ENCODE results near the gene SYNGR2. TPM values are rescaled to one million over a fixed set of nuclear protein-coding genes. Genes with fewer than 3 reads are reported as not detected.

The SYNGR2 gene
- total RNA-seq, 1 experiment from 2014 or later, result 148 TPM

DNA sequence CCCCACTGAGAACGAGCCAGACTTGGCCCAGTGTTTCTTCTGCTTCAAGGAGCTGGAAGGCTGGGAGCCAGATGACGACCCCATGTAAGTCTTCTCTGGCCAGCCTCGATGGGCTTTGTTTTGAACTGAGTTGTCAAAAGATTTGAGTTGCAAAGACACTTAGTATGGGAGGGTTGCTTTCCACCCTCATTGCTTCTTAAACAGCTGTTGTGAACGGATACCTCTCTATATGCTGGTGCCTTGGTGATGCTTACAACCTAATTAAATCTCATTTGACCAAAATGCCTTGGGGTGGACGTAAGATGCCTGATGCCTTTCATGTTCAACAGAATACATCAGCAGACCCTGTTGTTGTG lies 46.3 kb downstream of the SYNGR2 start:
- ChIA-PET POLR2A (no interaction called here), CTCF (no interaction called here), RAD21 (ENCODE audit: low non-redundant PET in 1 of 2, low total read pairs in 2 of 2, uncharacterized antibody in 2 of 2, unreplicated experiment in 2 of 2) (no interaction called here)
- TF ChIP-seq CBX3 (IDR thresholded peaks at IDR 0.05; ENCODE audit: low read depth) (no peak), ZNF274 (IDR thresholded peaks at IDR 0.05; ENCODE audit: low read depth, low read length) (no peak), SRF (IDR thresholded peaks at IDR 0.05; ENCODE audit: low read depth) (no peak), REST (IDR thresholded peaks at IDR 0.05; ENCODE audit: low read depth) (no peak), ELF1 (IDR thresholded peaks at IDR 0.05; ENCODE audit: borderline replicate concordance, low read depth) (no peak), ZFX (IDR thresholded peaks at IDR 0.05) (no peak), TCF7L2 (IDR thresholded peaks at IDR 0.05; ENCODE audit: borderline replicate concordance, extremely low read depth, insufficient read depth, insufficient read length) (no peak), SIN3A (IDR thresholded peaks at IDR 0.05; ENCODE audit: low read depth) (no peak), YY1 (IDR thresholded peaks at IDR 0.05; ENCODE audit: extremely low read depth, insufficient replicate concordance, low read depth, low read length) (no peak), FOSL1 (IDR thresholded peaks at IDR 0.05; ENCODE audit: low read depth) (no peak), MAX (IDR thresholded peaks at IDR 0.05) (no peak), CEBPB (IDR thresholded peaks at IDR 0.05; ENCODE audit: low read depth) (no peak), SP1 (IDR thresholded peaks at IDR 0.05; ENCODE audit: low read depth) (no peak), EZH2phosphoT487 (IDR thresholded peaks at IDR 0.05; ENCODE audit: borderline replicate concordance) (no peak), RAD21 (IDR thresholded peaks at IDR 0.05; ENCODE audit: low read depth) (no peak), EZH2 (IDR thresholded peaks at IDR 0.05) (no peak), POLR2A (IDR thresholded peaks at IDR 0.05; ENCODE audit: borderline replicate concordance, extremely low read depth, insufficient read depth, insufficient read length) (no peak)
- TF ChIP-seq, protein P1, sequence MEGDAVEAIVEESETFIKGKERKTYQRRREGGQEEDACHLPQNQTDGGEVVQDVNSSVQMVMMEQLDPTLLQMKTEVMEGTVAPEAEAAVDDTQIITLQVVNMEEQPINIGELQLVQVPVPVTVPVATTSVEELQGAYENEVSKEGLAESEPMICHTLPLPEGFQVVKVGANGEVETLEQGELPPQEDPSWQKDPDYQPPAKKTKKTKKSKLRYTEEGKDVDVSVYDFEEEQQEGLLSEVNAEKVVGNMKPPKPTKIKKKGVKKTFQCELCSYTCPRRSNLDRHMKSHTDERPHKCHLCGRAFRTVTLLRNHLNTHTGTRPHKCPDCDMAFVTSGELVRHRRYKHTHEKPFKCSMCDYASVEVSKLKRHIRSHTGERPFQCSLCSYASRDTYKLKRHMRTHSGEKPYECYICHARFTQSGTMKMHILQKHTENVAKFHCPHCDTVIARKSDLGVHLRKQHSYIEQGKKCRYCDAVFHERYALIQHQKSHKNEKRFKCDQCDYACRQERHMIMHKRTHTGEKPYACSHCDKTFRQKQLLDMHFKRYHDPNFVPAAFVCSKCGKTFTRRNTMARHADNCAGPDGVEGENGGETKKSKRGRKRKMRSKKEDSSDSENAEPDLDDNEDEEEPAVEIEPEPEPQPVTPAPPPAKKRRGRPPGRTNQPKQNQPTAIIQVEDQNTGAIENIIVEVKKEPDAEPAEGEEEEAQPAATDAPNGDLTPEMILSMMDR (IDR thresholded peaks at IDR 0.05 in 2 of 3, conservative IDR thresholded peaks at IDR 0.05 in 1 of 3; ENCODE audit: borderline replicate concordance in 1 of 3, insufficient read depth in 1 of 3, low read depth in 2 of 3, low read length in 2 of 3), result no peak
- TF ChIP-seq, protein P2, sequence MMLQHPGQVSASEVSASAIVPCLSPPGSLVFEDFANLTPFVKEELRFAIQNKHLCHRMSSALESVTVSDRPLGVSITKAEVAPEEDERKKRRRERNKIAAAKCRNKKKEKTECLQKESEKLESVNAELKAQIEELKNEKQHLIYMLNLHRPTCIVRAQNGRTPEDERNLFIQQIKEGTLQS (IDR thresholded peaks at IDR 0.05), result no peak
- TF ChIP-seq, protein P3, sequence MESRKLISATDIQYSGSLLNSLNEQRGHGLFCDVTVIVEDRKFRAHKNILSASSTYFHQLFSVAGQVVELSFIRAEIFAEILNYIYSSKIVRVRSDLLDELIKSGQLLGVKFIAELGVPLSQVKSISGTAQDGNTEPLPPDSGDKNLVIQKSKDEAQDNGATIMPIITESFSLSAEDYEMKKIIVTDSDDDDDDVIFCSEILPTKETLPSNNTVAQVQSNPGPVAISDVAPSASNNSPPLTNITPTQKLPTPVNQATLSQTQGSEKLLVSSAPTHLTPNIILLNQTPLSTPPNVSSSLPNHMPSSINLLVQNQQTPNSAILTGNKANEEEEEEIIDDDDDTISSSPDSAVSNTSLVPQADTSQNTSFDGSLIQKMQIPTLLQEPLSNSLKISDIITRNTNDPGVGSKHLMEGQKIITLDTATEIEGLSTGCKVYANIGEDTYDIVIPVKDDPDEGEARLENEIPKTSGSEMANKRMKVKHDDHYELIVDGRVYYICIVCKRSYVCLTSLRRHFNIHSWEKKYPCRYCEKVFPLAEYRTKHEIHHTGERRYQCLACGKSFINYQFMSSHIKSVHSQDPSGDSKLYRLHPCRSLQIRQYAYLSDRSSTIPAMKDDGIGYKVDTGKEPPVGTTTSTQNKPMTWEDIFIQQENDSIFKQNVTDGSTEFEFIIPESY (IDR thresholded peaks at IDR 0.05; ENCODE audit: extremely low read depth, insufficient replicate concordance, low read length), result no peak
- peak overlapping the region; percentile 98 for H3K4me2 ChIP-seq (ENCODE audit: low read length)
- peaks cover 16 to 27% of the 10 kb centered on the region in 2 experiments for H3K36me3 ChIP-seq (ENCODE audit: control insufficient read depth in 1 of 2, insufficient read depth in 2 of 2, low read length in 2 of 2)
- H3K9me3 ChIP-seq (ENCODE audit: control insufficient read depth in 1 of 2, insufficient read depth in 1 of 2, low read depth in 1 of 2, low read length in 2 of 2), result no peaks in the 10 kb centered on the region
- DNase-seq (ENCODE audit: low read depth, low spot score) (no peak), ATAC-seq (no peak; the same call in 1 of the 2 replicates)
- peak overlapping the region; percentile 86 for H3K27ac ChIP-seq (ENCODE audit: low read depth, low read length)
- intact Hi-C loops (cut with micrococcal nuclease), result loop anchor here (1.0 kb wide), 1 partner anchor 27 kb away; the partner anchor contains the start of genes AFMID and TK1
- H3K4me1 ChIP-seq (ENCODE audit: control insufficient read depth in 1 of 2, insufficient read depth in 2 of 2, low read length in 2 of 2), result peaks cover 13 to 20% of the 10 kb centered on the region in 2 experiments
- H3K4me3 ChIP-seq (replicated peaks in 1 of 2; ENCODE audit: low read depth in 1 of 2, low read length in 2 of 2), result peak overlapping the region; percentile 97 to 99
- no peaks in the 10 kb centered on the region for H3K9me2 ChIP-seq (ENCODE audit: insufficient read depth)
- no peaks in the 10 kb centered on the region; the same call in 1 of the 2 replicates for H4K20me1 ChIP-seq (ENCODE audit: insufficient read depth)
- no peaks in the 10 kb centered on the region for H3K27me3 ChIP-seq (ENCODE audit: insufficient read depth, low read length)
- TSS peak; percentile 68 for BruUV-seq (replicated peaks)
- peaks cover 56% of the 10 kb centered on the region for H3K79me2 ChIP-seq (ENCODE audit: insufficient read depth, low read length)
- H2AFZ ChIP-seq (ENCODE audit: low read depth, low read length, poor library complexity, severe bottlenecking), result no peak overlapping the region
- peak overlapping the region; percentile 99 for H3K9ac ChIP-seq (ENCODE audit: low read length)
